Stimulated activated CD8-positive, alpha-beta memory T cell treated with anti-CD3 and anti-CD28 coated beads, Interleukin-12 subunit alpha, Interleukin-12 subunit beta, amount 100 ng/mL, for 4 hours (primary cell): ENCODE results near the gene GABBR2.

Source experiments
- DNase-seq: peaks from one replicate; pipeline ENCODE4 v3.0.0-alpha.2; 2020; ENCODE audit warnings: low read depth

Gene GABBR2

DNA sequence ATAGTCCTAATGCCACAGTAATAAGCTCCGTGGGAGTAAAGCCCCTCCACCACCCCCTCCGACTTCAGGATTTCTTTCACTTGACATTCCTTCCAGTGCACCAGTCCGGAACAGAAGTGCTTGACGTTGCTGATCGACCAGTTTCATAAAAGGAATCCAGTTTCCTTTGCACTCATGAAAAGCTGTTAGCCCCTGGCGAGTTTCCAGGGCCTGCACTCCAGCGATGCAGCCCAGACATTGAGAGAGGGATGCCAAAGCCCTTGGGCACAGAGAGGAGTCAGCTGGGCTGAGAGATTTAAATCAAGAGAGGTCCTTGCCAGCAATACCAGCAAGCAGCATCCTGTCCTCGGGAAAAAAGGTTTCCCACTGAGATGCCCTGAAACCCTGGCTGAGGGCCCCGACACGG lies 170.1 kb downstream of the GABBR2 start:
- no peak for DNase-seq

GRCh38 chr9:98538203-98538602 lies 170.5 kb downstream of the GABBR2 start:
- DNase-seq, result no peak

- DNase-seq, result no peak
Measured at GRCh38 chr9:98536542-98537173, 172.1 kb downstream of the GABBR2 start.

DNA sequence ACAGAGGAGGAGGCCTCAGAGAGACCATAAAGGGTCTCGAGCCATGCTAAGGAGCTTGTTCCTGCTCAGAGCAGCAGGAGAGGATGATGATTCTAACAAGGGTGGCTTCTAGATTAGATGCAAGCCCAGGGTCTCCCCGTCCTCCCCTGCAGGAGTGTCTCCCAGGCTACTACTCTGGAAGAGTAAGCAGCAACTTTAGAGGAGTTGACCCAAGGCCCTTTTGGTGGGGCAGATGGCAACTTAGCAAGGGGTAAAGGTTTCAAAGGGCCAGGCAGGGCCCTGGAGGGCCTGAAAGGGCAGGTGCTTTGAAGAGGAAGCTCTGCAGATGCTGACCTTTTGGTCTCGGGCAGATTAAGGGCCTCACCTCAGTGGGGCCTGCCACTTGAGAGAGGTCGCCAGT lies 174.9 kb downstream of the GABBR2 start:
- no peak for DNase-seq

DNA sequence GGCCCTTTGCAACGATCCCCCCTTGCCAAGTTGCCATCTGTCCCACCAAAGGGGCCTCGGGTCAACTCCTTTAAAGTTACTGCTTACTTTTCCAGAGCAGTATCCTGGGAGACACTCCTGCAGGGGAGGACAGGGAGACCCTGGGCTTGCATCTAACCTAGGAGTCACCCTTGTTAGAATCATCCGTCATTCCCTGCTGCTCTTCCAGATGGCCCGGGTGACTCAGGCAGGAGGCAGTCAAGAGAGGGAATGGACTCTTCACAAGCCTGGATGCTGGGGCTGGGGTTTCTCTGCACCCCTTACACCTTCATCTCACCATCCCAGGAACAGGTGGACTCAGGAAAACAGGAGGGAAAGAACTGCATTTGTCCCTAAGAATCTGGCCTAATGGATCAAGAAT lies 175.6 kb downstream of the GABBR2 start:
- DNase-seq, result no peak

GRCh38 chr9:98532574-98532973 lies 176.2 kb downstream of the GABBR2 start:
- DNase-seq, result no peak

DNA sequence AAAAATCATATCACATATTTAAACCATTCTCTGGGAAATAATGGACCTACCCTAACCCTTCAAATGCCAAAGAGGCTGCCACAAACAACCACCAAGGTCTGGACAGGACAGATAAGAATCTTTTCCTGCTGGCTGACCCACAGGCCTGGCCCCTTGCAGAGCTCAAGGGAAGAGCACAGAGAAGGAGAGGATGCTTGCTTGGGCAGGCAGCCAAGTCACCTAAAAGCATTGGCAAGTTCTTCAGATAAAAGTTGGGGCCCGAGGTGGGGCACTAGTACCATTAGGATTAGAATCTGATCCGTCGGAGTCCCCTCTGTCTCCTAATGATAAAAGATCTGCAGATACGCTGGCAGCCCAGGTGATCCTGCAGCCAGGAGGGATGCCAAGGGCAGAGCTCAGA lies 176.6 kb downstream of the GABBR2 start:
- DNase-seq, result no peak

DNA sequence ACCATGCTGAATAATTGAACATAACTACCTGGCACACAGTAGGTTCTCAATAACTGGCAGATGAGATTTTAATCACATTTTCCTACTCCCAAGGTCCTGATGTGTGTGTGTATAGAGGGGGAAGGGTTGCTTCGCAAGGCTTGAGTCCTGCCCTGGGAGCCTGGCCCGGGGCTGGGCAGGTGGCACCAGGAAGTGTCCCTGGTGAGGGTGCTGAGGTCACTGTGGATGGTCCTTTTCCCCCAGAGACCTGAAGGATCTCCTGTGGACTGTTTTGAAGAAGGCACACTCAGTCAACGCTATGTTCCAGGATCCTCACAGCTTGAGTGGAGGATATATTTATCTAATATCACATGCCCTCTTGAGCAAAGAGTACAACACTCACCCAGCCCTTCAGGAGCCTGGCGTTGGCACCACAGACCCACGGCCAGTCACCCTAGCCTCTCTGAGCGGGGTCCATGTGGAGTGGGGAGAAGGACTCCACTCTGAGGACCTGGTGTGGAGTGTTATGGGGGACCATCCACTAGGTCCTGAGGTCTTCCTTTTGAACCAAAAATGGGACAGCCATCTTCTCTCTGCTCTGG lies 177.8 kb downstream of the GABBR2 start:
- DNase-seq, result no peak

- DNase-seq, result no peak
Measured at GRCh38 chr9:98530275-98530674, 178.5 kb downstream of the GABBR2 start.

DNA sequence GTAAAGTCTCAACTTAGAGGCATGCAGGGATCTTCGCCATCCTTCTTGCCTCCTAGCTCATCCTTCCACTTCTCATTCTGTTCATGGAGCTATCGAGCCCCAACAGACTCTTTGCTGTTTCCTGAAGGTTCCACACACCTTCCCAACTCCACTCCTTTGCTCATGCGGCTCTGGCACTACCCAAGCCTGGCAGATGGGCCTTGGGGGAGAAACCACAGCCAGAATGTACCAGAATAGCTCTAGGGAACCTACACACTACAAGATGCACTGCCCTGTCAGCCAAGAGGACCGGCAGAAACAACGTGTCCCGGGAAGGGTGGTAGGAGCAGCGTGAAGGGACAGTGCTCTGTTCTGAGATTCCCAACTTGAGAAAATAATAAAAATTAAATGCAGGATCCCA lies 178.9 kb downstream of the GABBR2 start:
- no peak for DNase-seq

DNA sequence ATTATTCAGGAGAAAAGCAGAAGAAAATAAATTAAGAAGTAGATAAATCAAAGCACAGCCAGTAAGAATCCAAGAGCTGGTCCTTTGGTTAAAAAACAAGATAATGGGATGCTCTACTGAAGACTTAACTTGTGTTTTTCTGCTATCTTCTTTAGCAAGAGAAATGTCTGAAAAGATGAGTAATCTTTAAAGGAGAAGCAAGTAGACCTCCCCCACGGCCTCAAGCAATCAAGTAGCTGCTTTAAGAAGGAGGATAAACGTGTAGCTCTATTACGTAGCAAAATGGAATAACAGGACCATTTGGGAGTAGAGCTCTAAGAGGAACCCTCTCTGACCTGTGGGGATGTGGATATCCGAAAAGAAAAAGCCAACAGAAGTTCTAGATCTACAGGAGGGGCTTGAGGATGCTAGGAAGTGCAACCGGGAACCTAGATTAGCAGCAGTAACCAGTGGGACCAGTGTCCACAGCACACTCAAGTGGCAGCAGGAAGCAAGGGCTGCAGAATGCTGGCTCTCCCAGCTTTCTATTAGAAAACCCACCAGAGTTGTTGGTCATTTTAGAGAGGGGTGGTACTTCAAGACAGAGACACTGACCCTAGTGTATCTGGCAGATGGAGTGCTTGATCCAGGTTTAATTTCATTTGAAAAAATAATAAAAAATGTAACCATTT lies 185.4 kb downstream of the GABBR2 start:
- DNase-seq, result no peak

GRCh38 chr9:98522487-98522886 lies 186.2 kb downstream of the GABBR2 start:
- no peak for DNase-seq

GRCh38 chr9:98521141-98521540 lies 187.6 kb downstream of the GABBR2 start:
- no peak for DNase-seq

DNA sequence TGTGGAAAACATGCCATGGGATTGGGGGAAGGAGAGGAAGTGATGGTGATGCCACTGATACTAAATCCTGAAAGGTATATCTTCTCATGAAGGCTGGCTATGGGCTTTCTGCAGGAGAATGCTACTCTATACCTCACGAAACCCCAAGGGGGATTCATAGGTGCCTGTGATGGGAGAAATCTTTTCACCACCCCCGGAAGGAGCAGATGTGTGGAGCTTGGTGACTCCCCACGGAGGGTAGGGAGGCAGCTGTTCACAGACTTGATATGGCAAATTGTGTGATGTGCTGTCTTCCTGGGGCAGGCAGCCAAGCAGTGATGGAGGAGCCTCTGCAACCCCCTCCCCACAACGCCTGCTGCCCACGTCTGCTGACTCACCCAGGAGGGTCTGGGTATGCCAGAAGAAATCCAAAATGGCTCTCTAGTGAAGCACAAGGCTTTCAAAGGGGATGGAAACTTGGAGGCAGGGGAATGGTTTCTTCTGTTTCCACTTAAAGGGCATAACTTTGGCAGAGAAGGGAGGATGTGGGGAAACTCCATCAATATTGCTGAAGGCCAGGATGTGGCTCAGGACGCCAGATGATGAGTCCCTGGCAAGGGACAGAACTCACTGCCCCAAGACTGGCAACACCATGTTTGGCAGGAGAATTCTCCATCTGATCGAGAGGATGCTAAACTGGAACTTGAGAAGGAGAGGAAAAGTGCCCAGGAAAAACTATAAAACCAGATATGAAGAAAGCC lies 188.3 kb downstream of the GABBR2 start:
- DNase-seq, result no peak

- no peak for DNase-seq
Measured at GRCh38 chr9:98519641-98520040, 189.1 kb downstream of the GABBR2 start.

GRCh38 chr9:98518556-98518955 lies 190.2 kb downstream of the GABBR2 start:
- no peak for DNase-seq

- no peak for DNase-seq
Measured at GRCh38 chr9:98517761-98518160, 191.0 kb downstream of the GABBR2 start.

GRCh38 chr9:98516897-98517503 lies 191.7 kb downstream of the GABBR2 start:
- no peak for DNase-seq

- DNase-seq, result no peak
Measured at GRCh38 chr9:98516205-98516896, 192.4 kb downstream of the GABBR2 start.

- no peak for DNase-seq
Measured at GRCh38 chr9:98515506-98516204, 193.1 kb downstream of the GABBR2 start.

DNA sequence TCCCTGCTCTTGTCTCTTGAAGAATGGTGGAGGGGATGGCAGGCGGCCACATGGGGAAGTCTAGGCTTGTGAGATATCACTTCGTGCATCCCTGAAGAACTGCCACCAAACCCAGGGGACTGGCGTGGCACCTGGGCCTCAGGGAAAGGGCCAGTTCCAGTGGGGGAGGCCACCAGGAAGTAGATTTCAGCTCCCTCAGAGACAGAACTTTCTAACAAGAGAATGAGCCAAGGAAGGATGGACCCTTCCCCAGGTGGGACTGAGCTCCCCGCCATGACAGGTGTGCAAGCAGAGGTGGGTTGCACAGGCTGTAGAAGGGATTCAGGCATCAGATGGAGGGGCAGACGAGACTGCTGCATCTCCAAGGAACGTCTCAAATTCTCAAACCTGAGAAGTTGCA lies 193.9 kb downstream of the GABBR2 start:
- DNase-seq, result no peak
